T follicular helper cell (primary cell): ENCODE measurements around the gene FNDC3A.

Source experiments
- DNase-seq: peaks from one replicate; pipeline ENCODE4 v3.0.0-alpha.2; 2020; ENCODE audit warnings: low read depth

The FNDC3A gene

DNA sequence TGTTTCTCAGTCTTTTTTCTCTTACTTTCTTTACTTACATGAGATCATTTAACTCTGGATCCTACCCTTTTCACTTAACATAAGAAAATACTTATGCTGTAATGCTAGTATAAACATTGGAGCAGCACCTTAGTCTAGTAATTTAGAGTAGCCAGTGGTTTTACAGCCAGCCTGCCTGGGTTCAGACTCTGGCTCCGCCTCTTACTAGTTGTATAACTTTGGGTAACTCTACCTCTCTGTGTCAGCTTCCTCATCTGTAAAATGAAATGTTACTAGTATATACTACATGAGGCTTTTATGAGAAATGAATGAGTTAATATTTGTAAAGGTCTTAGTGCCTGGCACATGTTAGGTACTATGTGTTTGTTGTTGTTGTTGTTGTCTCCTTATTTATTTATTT, 277.6 kb downstream of the FNDC3A start:
- no peak for DNase-seq

DNA sequence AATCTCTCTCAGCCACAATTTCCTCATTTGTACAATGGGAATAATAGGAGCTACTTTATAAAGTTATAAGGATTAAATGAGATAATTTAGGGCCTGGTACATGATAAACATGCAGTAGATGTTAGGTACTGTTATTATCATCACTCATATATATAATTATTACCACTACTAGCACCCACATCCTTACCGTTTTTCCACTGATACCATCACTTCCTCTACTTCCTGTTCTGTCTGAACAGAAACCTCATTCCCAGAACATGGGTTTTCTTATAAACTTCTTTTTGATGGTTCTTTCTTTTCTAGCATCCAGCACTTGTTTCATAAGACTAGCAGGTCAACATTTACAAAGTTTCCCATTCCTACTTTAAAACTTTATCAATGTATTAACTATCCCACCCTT, 278.3 kb downstream of the FNDC3A start:
- no peak for DNase-seq

DNA sequence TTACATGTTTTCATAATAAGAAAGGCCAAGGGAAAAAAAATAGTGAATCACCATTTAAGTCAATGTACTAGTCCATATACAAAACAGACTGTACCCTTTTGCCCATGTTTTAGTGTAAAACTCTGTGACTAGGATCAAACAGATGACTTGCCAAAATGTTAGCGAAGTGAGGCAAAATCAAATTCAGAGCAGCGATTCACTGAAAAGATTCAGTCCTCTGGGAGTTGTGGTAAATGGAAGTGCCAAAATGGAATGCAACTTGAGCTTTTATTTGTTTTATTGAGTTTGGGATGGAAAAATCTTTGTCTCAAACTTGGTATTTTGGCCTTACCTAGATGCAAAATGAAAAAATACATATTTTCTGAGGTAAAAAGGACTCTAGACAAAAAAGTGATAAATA, 281.1 kb downstream of the FNDC3A start:
- DNase-seq: no peak

- DNase-seq: no peak
These were observed 282.5 kb downstream of the FNDC3A start for GRCh38 chr13:49258089-49258796.
